KMS-11 (cell line): ENCODE data around the gene DNAJC4.

Experiments used
- H2AFZ ChIP-seq: fragments of 200-600 bp; sonication (generic); 2 replicates; pipeline ENCODE4 v1.6.1; 2016; ENCODE audit warnings: antibody characterized with exemption, mixed run types, low read depth
- H3K27ac ChIP-seq: fragments of 200-600 bp; sonication (generic); 2 replicates; pipeline ENCODE4 v1.6.1; 2016; ENCODE audit warnings: mild to moderate bottlenecking, mixed run types
- H3K27me3 ChIP-seq: fragments of 200-600 bp; sonication (generic); 2 replicates; pipeline ENCODE4 v1.6.1; 2017; ENCODE audit warnings: mild to moderate bottlenecking, low read depth, mixed run types, moderate library complexity; ENCODE audit not compliant: insufficient read depth
- H3K36me3 ChIP-seq: fragments of 200-600 bp; sonication (generic); 2 replicates; pipeline ENCODE4 v1.6.1; 2017; ENCODE audit warnings: mild to moderate bottlenecking, mixed run types; ENCODE audit not compliant: insufficient read depth
- H3K4me1 ChIP-seq: fragments of 200-600 bp; sonication (generic); 2 replicates; pipeline ENCODE4 v1.6.1; 2016; ENCODE audit warnings: mild to moderate bottlenecking, low read depth, mixed run types; ENCODE audit not compliant: poor library complexity, severe bottlenecking
- H3K4me2 ChIP-seq: fragments of 200-600 bp; sonication (generic); 2 replicates; pipeline ENCODE4 v1.7.0; 2016; ENCODE audit warnings: mild to moderate bottlenecking, mixed run types
- H3K4me3 ChIP-seq: fragments of 200-600 bp; sonication (generic); IDR thresholded peaks from 2 replicates; pipeline ENCODE4 v1.6.1; 2017; ENCODE audit warnings: low read depth, low read length, mixed read lengths; ENCODE audit not compliant: insufficient read depth
- H3K79me2 ChIP-seq: fragments of 200-600 bp; sonication (generic); 2 replicates; pipeline ENCODE4 v1.6.1; 2016; ENCODE audit warnings: low read depth, mixed run types; ENCODE audit not compliant: insufficient read depth
- H3K9ac ChIP-seq: fragments of 200-600 bp; sonication (generic); 2 replicates; pipeline ENCODE4 v1.6.1; 2016; ENCODE audit warnings: mild to moderate bottlenecking, mixed run types
- H4K20me1 ChIP-seq: fragments of 200-600 bp; sonication (generic); 2 replicates; pipeline ENCODE4 v1.6.1; 2016; ENCODE audit warnings: mild to moderate bottlenecking, mixed run types; ENCODE audit not compliant: insufficient read depth
- TF ChIP-seq, protein P1 (sequence below): fragments of 200-600 bp; sonication (generic); conservative IDR thresholded peaks from 2 replicates; pipeline ENCODE4 v1.6.1; 2017; ENCODE audit warnings: low read depth, mild to moderate bottlenecking, antibody characterized with exemption, low read length, moderate library complexity, mixed read lengths

Gene DNAJC4

DNA sequence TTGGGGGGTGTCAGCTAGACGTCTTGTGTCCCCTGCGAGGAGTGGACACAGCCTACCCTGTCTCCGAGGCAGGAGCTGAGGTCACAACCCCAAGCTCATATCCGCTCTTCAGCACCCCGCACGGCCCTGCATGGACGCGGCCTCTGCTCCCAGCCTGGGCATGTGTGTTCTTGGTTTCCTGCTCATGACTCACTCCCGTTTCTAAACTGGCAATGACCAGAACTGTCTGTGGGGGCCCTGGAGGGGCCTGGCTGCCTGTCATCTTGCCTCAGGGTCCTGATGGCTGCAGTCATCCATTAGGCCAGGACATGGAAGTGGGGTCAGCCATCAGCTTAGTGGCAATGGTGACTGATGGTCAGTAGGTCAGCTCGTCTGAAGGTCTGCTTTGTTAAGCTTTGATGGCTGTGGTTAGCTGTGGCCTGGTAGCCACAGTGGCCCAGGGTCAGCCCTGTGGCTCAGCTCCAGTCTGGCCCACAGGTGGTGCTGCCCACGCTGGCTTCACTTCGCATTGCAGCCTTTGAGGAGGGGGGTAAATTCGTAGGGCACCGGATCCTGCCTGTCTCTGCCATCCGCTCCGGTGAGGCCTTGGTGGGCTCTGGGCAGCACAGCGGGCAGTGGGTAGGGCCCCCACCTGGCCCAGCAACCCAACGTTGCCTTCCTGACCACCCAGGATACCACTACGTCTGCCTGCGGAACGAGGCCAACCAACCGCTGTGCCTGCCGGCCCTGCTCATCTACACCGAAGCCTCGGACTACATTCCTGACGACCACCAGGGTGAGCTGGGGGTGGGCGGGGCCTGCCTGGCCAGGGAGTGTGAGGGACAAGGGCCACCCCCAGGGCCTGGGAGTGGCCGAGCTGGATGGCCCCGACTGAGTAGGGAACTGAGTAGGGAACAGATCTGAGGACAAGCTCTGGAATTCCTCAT is 32.9 kb downstream of the DNAJC4 start:
- H3K27ac ChIP-seq, result no peak overlapping the region
- H3K9ac ChIP-seq, result no peak overlapping the region
- no peaks in the 10 kb centered on the region for H3K27me3 ChIP-seq
- TF ChIP-seq, protein P1, sequence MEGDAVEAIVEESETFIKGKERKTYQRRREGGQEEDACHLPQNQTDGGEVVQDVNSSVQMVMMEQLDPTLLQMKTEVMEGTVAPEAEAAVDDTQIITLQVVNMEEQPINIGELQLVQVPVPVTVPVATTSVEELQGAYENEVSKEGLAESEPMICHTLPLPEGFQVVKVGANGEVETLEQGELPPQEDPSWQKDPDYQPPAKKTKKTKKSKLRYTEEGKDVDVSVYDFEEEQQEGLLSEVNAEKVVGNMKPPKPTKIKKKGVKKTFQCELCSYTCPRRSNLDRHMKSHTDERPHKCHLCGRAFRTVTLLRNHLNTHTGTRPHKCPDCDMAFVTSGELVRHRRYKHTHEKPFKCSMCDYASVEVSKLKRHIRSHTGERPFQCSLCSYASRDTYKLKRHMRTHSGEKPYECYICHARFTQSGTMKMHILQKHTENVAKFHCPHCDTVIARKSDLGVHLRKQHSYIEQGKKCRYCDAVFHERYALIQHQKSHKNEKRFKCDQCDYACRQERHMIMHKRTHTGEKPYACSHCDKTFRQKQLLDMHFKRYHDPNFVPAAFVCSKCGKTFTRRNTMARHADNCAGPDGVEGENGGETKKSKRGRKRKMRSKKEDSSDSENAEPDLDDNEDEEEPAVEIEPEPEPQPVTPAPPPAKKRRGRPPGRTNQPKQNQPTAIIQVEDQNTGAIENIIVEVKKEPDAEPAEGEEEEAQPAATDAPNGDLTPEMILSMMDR, result no peak
- no peak overlapping the region for H3K4me2 ChIP-seq
- H3K4me1 ChIP-seq, result peaks cover 3% of the 10 kb centered on the region
- H3K79me2 ChIP-seq, result no peaks in the 10 kb centered on the region
- no peaks in the 10 kb centered on the region for H4K20me1 ChIP-seq
- H3K4me3 ChIP-seq, result no peak overlapping the region
- no peak overlapping the region for H2AFZ ChIP-seq
- H3K36me3 ChIP-seq, result no peaks in the 10 kb centered on the region

DNA sequence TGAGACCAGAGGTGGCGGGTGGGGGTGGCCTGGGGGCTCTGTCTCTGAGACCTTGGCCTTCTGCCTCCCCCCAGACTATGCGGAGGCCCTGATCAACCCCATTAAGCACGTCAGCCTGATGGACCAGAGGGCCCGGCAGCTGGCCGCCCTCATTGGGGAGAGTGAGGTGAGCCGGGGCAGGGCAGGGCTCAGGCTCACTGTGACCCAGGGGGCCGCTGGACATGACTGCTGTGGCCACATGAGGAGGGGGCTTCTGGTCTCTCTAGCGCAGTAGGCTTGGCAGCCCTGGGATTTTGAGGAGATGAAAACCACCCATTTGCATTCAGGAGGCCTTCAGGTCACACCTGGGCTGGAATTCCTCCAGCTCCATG is 33.6 kb downstream of the DNAJC4 start:
- H3K27me3 ChIP-seq, result no peaks in the 10 kb centered on the region
- TF ChIP-seq, protein P1, result no peak
- H3K4me3 ChIP-seq, result no peak overlapping the region
- H2AFZ ChIP-seq, result no peak overlapping the region
- no peaks in the 10 kb centered on the region for H3K36me3 ChIP-seq
- no peaks in the 10 kb centered on the region for H3K79me2 ChIP-seq
- H4K20me1 ChIP-seq, result no peaks in the 10 kb centered on the region
- no peak overlapping the region for H3K4me2 ChIP-seq
- H3K9ac ChIP-seq, result no peak overlapping the region
- peaks cover 9% of the 10 kb centered on the region for H3K4me1 ChIP-seq
- no peak overlapping the region for H3K27ac ChIP-seq

DNA sequence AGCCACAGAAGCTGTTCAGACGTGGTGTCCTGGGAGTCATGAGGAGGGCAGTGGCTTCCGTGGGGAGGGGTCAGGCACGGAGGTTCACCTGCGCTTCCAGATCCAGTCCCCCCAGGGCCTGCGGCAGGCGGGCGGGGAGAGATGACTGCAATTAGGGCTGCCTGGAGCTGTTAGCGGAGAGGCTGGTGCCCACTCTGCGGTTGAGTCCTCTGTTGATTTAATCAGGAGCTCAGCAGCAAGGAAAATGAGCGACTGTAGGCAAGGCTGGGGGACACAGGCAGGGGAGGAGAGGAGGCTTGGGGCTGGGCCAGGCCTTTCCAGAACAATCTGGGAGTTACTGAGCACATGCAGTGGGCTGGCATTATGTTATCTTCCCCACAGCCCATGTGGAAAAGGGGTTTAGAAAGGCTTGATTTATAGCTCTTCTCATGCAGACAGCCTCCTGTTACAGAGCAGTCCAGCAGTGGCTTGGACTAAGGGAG is 34.1 kb downstream of the DNAJC4 start:
- H3K36me3 ChIP-seq, result no peaks in the 10 kb centered on the region
- H3K79me2 ChIP-seq, result no peaks in the 10 kb centered on the region
- H3K27me3 ChIP-seq, result no peaks in the 10 kb centered on the region
- no peaks in the 10 kb centered on the region for H4K20me1 ChIP-seq
- TF ChIP-seq, protein P1, result no peak
- H3K4me3 ChIP-seq, result no peak overlapping the region
- no peak overlapping the region for H2AFZ ChIP-seq
- peaks cover 9% of the 10 kb centered on the region for H3K4me1 ChIP-seq
- H3K27ac ChIP-seq, result no peak overlapping the region
- no peak overlapping the region for H3K4me2 ChIP-seq
- H3K9ac ChIP-seq, result no peak overlapping the region

DNA sequence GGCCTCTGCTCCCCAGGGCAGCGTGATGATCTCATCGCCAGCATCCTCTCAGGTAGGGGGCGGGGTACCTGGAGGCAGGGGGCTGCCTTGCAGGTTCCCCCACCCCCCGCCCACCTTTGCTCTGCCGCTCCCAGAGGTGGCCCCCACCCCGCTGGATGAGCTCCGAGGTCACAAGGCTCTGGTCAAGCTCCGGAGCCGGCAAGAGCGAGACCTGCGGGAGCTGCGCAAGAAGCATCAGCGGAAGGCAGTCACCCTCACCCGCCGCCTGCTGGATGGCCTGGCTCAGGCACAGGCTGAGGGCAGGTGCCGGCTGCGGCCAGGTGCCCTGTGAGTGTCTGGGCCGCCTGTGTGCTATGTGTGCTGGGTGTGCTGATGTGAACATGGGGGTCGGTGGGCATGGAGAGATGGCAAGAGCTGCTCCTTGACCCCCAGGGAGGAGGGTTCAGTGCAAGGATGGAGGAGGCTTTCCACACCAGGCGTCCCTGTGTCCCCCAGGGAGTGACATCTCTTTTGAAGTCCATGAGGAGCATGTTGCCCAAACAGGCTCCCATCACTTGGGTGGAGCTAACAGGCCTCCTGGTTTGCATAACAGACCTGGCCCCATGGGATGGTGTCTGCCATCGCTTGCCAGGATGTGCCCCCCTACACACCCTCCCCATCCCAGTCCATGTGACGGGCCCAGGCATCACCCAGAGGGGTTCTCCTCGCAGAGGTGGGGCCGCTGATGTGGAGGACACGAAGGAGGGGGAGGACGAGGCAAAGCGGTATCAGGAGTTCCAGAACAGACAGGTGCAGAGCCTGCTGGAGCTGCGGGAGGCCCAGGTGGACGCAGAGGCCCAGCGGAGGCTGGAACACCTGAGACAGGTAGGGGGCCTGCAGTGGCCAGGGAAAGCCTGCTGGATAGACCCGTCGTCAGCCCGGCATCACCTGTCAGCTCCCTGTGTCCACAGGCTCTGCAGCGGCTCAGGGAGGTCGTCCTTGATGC is 35.1 kb downstream of the DNAJC4 start:
- TF ChIP-seq, protein P1, result no peak
- H3K9ac ChIP-seq, result no peak overlapping the region
- no peak overlapping the region for H3K27ac ChIP-seq
- H3K4me2 ChIP-seq, result no peak overlapping the region
- H4K20me1 ChIP-seq, result no peaks in the 10 kb centered on the region
- H3K4me3 ChIP-seq, result no peak overlapping the region
- no peaks in the 10 kb centered on the region for H3K79me2 ChIP-seq
- no peak overlapping the region for H2AFZ ChIP-seq
- peaks cover 9% of the 10 kb centered on the region for H3K4me1 ChIP-seq
- H3K36me3 ChIP-seq, result no peaks in the 10 kb centered on the region
- no peaks in the 10 kb centered on the region for H3K27me3 ChIP-seq
